Calu3 (cell line): ENCODE results near the gene SPEM2. TPM values are rescaled to one million over a fixed set of nuclear protein-coding genes. Genes with fewer than 3 reads are reported as not detected.

Source experiments
- BruUV-seq: library from RNA; stranded (reverse); fragments of 400-500 nt; replicated peaks from 2 replicates; lab custom pipeline; 2021; lab: Mats Ljungman, UMichigan
- CTCF ChIA-PET: fragments of 300-600 bp; sonication (Branson Sonifier 250); formaldehyde crosslinking; loops from one replicate; lab custom pipeline; 2022; ENCODE audit warnings: antibody characterized with exemption; lab: Charles Lee
- DNase-seq: peaks from one replicate; pipeline ENCODE4 v3.0.0; 2022
- H3K27ac Mint-ChIP-seq: one replicate; pipeline ENCODE4 v1.8.0; 2022; ENCODE audit warnings: mixed read lengths; ENCODE audit not compliant: unreplicated experiment
- H3K27me3 Mint-ChIP-seq: one replicate; pipeline ENCODE4 v1.8.0; 2022; ENCODE audit warnings: mixed read lengths; ENCODE audit not compliant: unreplicated experiment
- H3K36me3 Mint-ChIP-seq: one replicate; pipeline ENCODE4 v1.8.0; 2022; ENCODE audit warnings: mild to moderate bottlenecking, moderate library complexity, mixed read lengths; ENCODE audit not compliant: insufficient read depth, unreplicated experiment
- H3K4me1 Mint-ChIP-seq: one replicate; pipeline ENCODE4 v1.8.0; 2022; ENCODE audit warnings: mild to moderate bottlenecking, low read depth, mixed read lengths; ENCODE audit not compliant: unreplicated experiment
- H3K4me3 Mint-ChIP-seq: one replicate; pipeline ENCODE4 v1.8.0; 2022; ENCODE audit warnings: mild to moderate bottlenecking, low read depth, moderate library complexity, mixed read lengths; ENCODE audit not compliant: unreplicated experiment
- H3K9me3 Mint-ChIP-seq: one replicate; pipeline ENCODE4 v1.8.0; 2022; ENCODE audit warnings: low read depth, mixed read lengths; ENCODE audit not compliant: unreplicated experiment
- intact Hi-C: fragments of 100-400 bp; cut with micrococcal nuclease; formaldehyde crosslinking; loops from one replicate; pipeline ENCODE4 v1.10.0; 2022; ENCODE audit not compliant: unreplicated experiment
- total RNA-seq: library from RNA; stranded (reverse); gene quantifications from 2 replicates; pipeline ENCODE4 v1.2.3, GENCODE V29; 2022
- TF ChIP-seq, protein P1 (sequence below): fragments of 200-600 bp; IDR thresholded peaks from one replicate; pipeline ENCODE4 v1.8.0; 2022; ENCODE audit warnings: antibody characterized with exemption; ENCODE audit not compliant: unreplicated experiment

Gene SPEM2
- total RNA-seq, 1 experiment from 2014 or later = not detected

DNA sequence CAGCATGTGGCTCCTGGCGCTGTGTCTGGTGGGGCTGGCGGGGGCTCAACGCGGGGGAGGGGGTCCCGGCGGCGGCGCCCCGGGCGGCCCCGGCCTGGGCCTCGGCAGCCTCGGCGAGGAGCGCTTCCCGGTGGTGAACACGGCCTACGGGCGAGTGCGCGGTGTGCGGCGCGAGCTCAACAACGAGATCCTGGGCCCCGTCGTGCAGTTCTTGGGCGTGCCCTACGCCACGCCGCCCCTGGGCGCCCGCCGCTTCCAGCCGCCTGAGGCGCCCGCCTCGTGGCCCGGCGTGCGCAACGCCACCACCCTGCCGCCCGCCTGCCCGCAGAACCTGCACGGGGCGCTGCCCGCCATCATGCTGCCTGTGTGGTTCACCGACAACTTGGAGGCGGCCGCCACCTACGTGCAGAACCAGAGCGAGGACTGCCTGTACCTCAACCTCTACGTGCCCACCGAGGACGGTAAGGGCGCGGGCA lies 17.1 kb upstream of the SPEM2 start:
- Mint-ChIP-seq H3K36me3 (peaks cover 35% of the 10 kb centered on the region), H3K27me3 (peaks cover 17% of the 10 kb centered on the region), H3K9me3 (no peaks in the 10 kb centered on the region), H3K4me3 (no peak overlapping the region), H3K4me1 (peaks cover 9% of the 10 kb centered on the region), H3K27ac (no peak overlapping the region)
- TF ChIP-seq, protein P1, sequence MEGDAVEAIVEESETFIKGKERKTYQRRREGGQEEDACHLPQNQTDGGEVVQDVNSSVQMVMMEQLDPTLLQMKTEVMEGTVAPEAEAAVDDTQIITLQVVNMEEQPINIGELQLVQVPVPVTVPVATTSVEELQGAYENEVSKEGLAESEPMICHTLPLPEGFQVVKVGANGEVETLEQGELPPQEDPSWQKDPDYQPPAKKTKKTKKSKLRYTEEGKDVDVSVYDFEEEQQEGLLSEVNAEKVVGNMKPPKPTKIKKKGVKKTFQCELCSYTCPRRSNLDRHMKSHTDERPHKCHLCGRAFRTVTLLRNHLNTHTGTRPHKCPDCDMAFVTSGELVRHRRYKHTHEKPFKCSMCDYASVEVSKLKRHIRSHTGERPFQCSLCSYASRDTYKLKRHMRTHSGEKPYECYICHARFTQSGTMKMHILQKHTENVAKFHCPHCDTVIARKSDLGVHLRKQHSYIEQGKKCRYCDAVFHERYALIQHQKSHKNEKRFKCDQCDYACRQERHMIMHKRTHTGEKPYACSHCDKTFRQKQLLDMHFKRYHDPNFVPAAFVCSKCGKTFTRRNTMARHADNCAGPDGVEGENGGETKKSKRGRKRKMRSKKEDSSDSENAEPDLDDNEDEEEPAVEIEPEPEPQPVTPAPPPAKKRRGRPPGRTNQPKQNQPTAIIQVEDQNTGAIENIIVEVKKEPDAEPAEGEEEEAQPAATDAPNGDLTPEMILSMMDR = no peak
- DNase-seq = no peak
- intact Hi-C loops = no loop called here
- no TSS peak for BruUV-seq
- CTCF ChIA-PET = no interaction called here

DNA sequence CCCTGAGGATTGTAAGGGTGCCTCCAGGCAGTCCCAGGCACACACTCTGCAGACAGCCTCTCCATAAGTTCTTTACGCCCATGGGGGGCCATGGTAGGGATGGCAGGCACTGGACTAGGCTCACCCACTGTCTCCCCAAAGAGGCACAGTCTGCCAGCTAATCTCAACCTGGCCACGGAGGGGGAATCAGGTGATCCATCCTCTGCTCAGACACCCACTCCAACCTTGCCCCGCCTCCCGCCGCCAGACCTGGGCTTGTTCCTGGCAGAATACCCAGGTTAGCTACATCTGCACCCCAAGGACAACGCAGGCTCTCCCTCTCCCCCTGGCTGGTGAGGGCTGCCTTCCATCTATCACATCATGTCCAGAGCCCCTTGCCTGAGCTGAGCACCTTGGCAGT lies 16.6 kb upstream of the SPEM2 start:
- TF ChIP-seq, protein P1 = no peak
- peaks cover 17% of the 10 kb centered on the region for H3K27me3 Mint-ChIP-seq
- peaks cover 9% of the 10 kb centered on the region for H3K4me1 Mint-ChIP-seq
- intact Hi-C loops = no loop called here
- CTCF ChIA-PET = no interaction called here
- H3K9me3 Mint-ChIP-seq = no peaks in the 10 kb centered on the region
- no peak for DNase-seq
- peaks cover 30% of the 10 kb centered on the region for H3K36me3 Mint-ChIP-seq
- H3K4me3 Mint-ChIP-seq = no peak overlapping the region
- BruUV-seq = no TSS peak
- H3K27ac Mint-ChIP-seq = no peak overlapping the region

DNA sequence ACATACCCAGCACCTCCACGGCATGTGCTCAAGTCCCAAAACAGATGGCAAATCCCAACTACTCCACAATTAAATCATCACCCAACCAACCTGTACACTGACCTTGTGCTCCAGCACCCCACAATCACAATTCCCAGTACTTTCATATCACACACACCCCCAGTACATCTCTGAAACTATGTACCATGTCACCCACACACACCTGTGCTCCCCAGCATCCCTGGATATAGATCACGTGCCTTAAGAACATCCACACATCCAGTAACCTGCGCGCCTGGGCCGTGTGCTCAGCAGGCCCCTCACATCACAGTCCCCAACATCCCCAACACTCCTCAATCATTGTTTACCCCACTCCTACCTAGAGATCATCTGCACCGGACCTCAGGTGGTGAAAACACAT lies 15.7 kb upstream of the SPEM2 start:
- Mint-ChIP-seq H3K4me3 (no peak overlapping the region), H3K36me3 (peaks cover 21% of the 10 kb centered on the region), H3K27ac (no peak overlapping the region), H3K9me3 (no peaks in the 10 kb centered on the region), H3K27me3 (peaks cover 17% of the 10 kb centered on the region), H3K4me1 (peaks cover 9% of the 10 kb centered on the region)
- no peak for DNase-seq
- TF ChIP-seq, protein P1 = no peak
- BruUV-seq = no TSS peak
- intact Hi-C loops = no loop called here
- CTCF ChIA-PET = no interaction called here

DNA sequence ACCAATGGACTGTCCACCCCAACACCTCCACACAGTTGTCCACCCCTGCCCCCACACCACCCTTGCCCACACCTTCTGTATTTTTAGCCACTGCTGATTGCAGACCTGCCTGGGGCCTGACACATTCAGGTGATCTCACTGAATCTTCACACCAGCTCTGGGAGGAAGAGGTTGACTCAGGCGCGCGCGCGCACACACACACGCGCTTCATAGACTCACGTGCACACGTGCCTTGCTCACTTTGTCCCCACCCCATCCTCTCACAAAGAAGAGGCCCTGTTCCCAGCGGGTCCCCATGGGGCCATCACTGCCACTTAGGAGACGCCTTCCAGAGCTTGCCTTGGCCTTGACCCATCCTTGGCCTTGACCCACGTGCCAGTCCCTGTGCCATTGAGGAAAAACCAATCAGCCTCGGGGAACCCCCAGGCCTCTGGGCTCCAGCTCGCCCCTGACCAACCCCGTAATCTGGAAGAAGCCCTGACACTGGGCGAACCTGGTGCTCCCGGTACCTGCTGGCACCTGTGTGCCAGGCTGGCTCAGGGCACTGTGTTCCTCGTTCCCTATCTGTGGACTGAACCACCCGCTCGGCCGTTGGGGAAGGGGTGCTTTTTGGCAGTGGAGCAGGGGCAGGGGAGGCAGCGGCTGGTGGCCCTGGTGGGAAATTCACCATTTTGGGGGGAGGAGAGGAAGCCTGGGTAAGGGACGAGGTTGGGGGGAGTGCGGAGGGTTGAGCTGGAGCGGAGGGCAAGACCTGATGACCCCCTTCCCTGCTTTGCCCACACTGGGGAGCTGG lies 14.6 kb upstream of the SPEM2 start:
- TF ChIP-seq, protein P1 = no peak
- DNase-seq = no peak
- Mint-ChIP-seq H3K27me3 (peaks cover 7% of the 10 kb centered on the region), H3K27ac (no peak overlapping the region), H3K4me1 (peaks cover 5% of the 10 kb centered on the region), H3K36me3 (peaks cover 10% of the 10 kb centered on the region), H3K4me3 (no peak overlapping the region), H3K9me3 (no peaks in the 10 kb centered on the region)
- intact Hi-C loops = no loop called here
- no TSS peak for BruUV-seq
- CTCF ChIA-PET = no interaction called here
